Activated CD4-positive, alpha-beta memory T cell treated with anti-CD3 and anti-CD28 coated beads for 36 hours (primary cell): ENCODE measurements around the gene PLXDC2. TPM values are rescaled to one million over a fixed set of nuclear protein-coding genes. Genes with fewer than 3 reads are reported as not detected.

Experiments used
- CTCF ChIA-PET: fragments of 350-600 bp; sonication (Branson Sonifier 250); formaldehyde crosslinking; loops from one replicate; lab custom pipeline; 2021; ENCODE audit warnings: antibody characterized with exemption, inconsistent platforms; lab: Charles Lee
- POLR2A ChIA-PET: fragments of 350-600 bp; sonication (Branson Sonifier 250); formaldehyde crosslinking; loops from one replicate; lab custom pipeline; 2021; ENCODE audit warnings: antibody characterized with exemption; lab: Charles Lee
- DNase-seq: peaks from one replicate; pipeline ENCODE4 v3.0.0-alpha.2; 2020
- H3K27ac Mint-ChIP-seq: one replicate; pipeline ENCODE4 v1.8.0; 2021; ENCODE audit warnings: mixed read lengths
- H3K27me3 Mint-ChIP-seq: one replicate; pipeline ENCODE4 v1.8.0; 2021; ENCODE audit warnings: mixed read lengths
- H3K36me3 Mint-ChIP-seq: one replicate; pipeline ENCODE4 v1.8.0; 2021; ENCODE audit warnings: mixed read lengths
- H3K4me1 Mint-ChIP-seq: one replicate; pipeline ENCODE4 v1.8.0; 2021; ENCODE audit warnings: low read depth, mixed read lengths
- H3K4me3 Mint-ChIP-seq: one replicate; pipeline ENCODE4 v1.8.0; 2021; ENCODE audit warnings: mild to moderate bottlenecking, mixed read lengths
- H3K9me3 Mint-ChIP-seq: one replicate; pipeline ENCODE4 v1.8.0; 2021; ENCODE audit warnings: mixed read lengths
- intact Hi-C: fragments of 100-400 bp; cut with micrococcal nuclease; formaldehyde crosslinking; loops from one replicate; pipeline ENCODE4 v1.15.1; 2023
- total RNA-seq, 2 experiments: library from RNA; stranded (reverse); gene quantifications; one replicate each; pipeline ENCODE4 v1.2.3, GENCODE V29; 2021

The PLXDC2 gene
- total RNA-seq, 2 experiments from 2014 or later: not detected

DNA sequence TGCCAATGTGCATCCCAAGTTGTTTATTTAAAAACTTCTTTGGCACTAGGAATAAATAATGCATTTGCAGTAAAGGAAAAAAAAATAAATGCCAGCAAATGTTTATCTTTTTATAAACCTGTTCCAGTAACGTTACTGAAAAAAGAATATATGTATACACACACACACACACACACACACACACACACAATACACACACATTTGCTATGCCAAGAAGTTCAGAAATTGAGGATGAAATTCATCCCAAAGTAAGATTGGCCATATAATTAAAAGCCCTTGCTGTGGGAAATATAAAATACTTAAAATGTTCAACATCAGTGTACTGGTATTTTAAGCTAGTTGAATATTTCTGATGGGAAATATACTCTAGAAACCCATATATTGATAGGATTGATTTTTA, 2.6 kb downstream of the PLXDC2 start:
- Mint-ChIP-seq H3K36me3 (no peaks in the 10 kb centered on the region), H3K27me3 (peaks cover 28% of the 10 kb centered on the region), H3K9me3 (no peaks in the 10 kb centered on the region), H3K4me1 (peaks cover 5% of the 10 kb centered on the region), H3K4me3 (no peak overlapping the region), H3K27ac (no peak overlapping the region)
- no peak for DNase-seq
- ChIA-PET POLR2A (no interaction called here), CTCF (interaction anchor here (0.6 to 1.4 kb wide), 3 partner anchors 17 to 228 kb away, joined by 3 read pairs; no protein-coding TSS in a partner anchor)
- intact Hi-C loops: no loop called here

DNA sequence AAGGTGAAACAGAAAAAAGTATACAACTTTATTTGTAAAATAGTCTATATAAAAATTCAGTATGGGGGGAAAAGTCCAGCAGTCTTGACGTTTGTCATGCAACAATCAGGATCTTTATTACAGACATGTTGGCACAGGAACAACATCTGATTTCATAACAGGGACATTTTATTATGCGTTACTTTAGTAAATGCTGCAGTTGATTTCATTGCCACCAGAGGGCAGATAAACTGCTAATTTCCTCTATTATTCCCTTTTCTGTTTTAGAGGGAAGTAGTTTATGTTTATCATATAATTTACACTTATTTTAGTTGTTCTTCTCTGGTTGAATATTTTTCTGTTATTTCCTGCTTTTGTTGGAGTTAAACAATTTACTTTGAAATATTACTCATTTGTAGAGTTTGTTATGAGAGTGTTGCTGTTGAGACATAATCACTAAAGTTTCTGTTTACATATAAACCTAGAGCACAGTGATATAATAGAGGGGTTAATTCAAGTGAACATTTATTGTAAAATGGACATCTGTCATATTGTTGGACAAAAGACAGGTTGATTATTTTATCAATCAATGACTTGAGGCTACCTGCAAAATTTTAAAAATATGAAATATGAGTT, 3.3 kb downstream of the PLXDC2 start:
- H3K9me3 Mint-ChIP-seq: no peaks in the 10 kb centered on the region
- CTCF ChIA-PET: interaction anchor here (0.6 to 1.4 kb wide), 3 partner anchors 16 to 229 kb away, joined by 3 read pairs; no protein-coding TSS in a partner anchor
- H3K4me1 Mint-ChIP-seq: peaks cover 5% of the 10 kb centered on the region
- POLR2A ChIA-PET: no interaction called here
- H3K27me3 Mint-ChIP-seq: peaks cover 28% of the 10 kb centered on the region
- H3K36me3 Mint-ChIP-seq: no peaks in the 10 kb centered on the region
- H3K27ac Mint-ChIP-seq: no peak overlapping the region
- no peak for DNase-seq
- intact Hi-C loops: no loop called here
- H3K4me3 Mint-ChIP-seq: no peak overlapping the region

DNA sequence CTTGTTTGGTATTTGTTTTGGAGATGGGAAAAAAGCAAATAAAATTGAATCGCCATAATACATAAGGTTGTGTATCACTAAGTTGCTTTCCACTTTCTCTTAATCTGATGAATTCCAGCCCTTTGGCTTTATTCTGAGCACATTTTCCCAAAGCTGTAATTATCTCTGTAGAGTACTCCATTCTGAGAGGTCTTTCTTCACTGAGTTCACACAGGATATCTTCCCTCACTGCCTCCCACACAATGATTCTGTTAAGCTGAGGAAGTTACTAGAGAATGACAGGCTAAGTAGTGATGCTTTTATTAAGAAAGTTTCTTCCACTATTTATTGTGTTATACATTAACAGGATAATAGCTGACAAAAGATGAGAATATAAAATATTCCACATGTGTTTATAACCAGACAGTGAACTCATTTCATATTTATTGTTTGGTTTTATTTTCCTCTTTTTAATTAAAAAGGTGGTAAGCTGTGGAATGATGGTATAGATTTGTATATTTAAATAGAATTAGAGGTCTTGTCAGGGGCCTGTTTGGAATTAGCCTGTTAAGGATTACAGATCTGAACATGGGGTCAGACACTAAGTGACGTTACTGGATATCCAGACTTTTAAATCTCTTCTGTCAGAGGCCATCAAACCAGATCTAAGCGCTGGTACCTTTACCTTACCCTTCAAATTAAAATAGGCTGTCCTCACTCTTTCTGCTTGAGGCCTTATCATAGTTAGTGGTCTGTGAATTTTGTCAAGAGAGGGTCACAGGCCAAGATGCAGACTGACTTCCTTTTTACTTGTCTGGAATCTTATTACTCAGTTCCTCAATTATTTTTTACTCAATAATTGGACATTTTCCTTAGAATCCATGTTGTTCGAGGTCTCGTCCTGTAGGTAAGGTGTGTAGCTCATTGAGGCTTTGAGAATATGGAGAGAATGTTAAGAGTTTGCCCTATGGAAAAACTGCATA, 8.4 kb downstream of the PLXDC2 start:
- no peak for DNase-seq
- no peaks in the 10 kb centered on the region for H3K27me3 Mint-ChIP-seq
- no peak overlapping the region for H3K27ac Mint-ChIP-seq
- POLR2A ChIA-PET: no interaction called here
- no peaks in the 10 kb centered on the region for H3K36me3 Mint-ChIP-seq
- CTCF ChIA-PET: no interaction called here
- H3K4me1 Mint-ChIP-seq: no peaks in the 10 kb centered on the region
- H3K4me3 Mint-ChIP-seq: no peak overlapping the region
- H3K9me3 Mint-ChIP-seq: no peaks in the 10 kb centered on the region
- intact Hi-C loops: no loop called here

DNA sequence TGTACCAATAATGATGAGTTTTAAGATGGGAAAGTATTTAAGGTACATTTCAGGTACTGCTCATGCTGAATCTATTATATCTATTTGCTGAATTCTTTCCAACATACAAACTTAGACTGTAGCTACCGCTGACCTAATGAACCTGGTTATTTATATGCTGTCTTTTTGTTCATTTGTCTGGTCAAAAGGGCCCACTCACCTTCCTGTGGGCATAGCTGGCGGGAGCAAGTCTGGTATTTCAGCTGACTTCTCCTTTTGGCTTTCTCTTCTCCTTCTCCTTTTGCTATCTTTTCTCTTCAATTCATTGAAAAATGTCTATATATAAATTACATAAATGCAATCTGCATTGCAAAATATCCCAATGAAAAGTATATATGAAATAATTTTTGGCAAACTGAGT, 9.5 kb downstream of the PLXDC2 start:
- Mint-ChIP-seq H3K27me3 (no peaks in the 10 kb centered on the region), H3K4me1 (no peaks in the 10 kb centered on the region), H3K4me3 (no peak overlapping the region), H3K27ac (no peak overlapping the region), H3K36me3 (no peaks in the 10 kb centered on the region), H3K9me3 (no peaks in the 10 kb centered on the region)
- intact Hi-C loops: no loop called here
- CTCF ChIA-PET: no interaction called here
- DNase-seq: no peak
- POLR2A ChIA-PET: no interaction called here

DNA sequence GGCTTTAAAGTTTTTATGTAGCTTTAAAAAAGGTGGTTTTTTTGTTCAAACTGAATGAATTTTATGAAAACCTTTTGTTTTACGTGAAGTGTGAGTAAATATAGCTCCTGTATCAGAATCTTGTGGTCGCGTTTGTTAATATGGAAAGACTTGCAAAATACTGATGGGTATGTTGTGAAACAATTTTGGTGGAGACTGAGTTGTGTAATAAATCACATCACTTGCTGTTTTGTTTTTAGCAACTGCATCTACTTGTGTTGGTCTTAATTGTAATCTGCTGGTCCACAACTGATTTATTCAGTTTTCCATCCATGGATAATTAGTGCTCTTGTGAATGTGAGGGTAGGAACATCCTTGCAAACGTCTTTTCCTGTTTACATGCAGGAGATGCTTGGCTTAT, 10.5 kb downstream of the PLXDC2 start:
- no peak for DNase-seq
- Mint-ChIP-seq H3K9me3 (peaks cover 5% of the 10 kb centered on the region), H3K4me3 (no peak overlapping the region), H3K36me3 (no peaks in the 10 kb centered on the region), H3K27ac (no peak overlapping the region), H3K4me1 (no peaks in the 10 kb centered on the region), H3K27me3 (no peaks in the 10 kb centered on the region)
- ChIA-PET POLR2A (no interaction called here), CTCF (no interaction called here)
- intact Hi-C loops: no loop called here

DNA sequence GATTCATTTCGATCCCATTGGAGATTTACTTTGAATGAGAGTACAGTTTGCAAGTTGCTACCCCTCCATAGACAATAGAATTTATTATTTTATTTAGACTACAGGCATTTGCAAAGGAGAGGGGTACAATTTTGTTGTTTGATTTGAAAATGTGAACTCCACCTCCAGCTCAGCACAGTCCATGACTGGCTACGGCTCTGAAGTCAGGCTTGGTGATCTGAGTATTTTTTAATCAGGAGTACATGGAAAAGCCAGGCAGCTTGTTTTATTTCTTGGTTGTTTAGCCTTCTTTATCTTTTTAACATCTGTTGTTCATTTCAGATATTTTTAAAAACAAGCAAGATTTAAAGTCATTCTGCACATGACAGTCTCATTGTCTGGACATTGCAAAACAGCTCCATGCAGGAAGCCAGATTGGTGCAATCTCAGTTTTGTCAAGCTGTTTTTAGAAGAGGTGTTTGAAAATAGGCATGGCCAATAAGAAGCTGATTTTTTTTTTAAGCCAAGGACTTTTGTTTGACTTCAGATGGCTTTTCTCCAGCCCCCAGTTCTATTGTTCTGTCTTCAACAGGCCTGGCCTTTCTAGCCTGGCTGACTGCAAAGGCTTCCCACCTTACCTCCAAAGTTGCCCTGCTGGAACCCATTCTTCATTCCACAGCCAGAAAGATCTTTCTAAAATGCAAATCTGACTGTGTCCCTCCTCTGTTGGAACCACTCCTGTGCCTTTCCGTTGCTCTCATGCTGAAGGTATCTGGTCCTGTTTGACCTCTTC, 12.2 kb downstream of the PLXDC2 start:
- H3K9me3 Mint-ChIP-seq: peaks cover 6% of the 10 kb centered on the region
- H3K27me3 Mint-ChIP-seq: no peaks in the 10 kb centered on the region
- no peaks in the 10 kb centered on the region for H3K36me3 Mint-ChIP-seq
- H3K27ac Mint-ChIP-seq: no peak overlapping the region
- H3K4me1 Mint-ChIP-seq: no peaks in the 10 kb centered on the region
- intact Hi-C loops: no loop called here
- ChIA-PET CTCF (interaction anchor here (0.7 kb wide), 1 partner anchor 1139 kb away, joined by 7 read pairs; no protein-coding TSS in a partner anchor), POLR2A (no interaction called here)
- DNase-seq: no peak
- H3K4me3 Mint-ChIP-seq: no peak overlapping the region

DNA sequence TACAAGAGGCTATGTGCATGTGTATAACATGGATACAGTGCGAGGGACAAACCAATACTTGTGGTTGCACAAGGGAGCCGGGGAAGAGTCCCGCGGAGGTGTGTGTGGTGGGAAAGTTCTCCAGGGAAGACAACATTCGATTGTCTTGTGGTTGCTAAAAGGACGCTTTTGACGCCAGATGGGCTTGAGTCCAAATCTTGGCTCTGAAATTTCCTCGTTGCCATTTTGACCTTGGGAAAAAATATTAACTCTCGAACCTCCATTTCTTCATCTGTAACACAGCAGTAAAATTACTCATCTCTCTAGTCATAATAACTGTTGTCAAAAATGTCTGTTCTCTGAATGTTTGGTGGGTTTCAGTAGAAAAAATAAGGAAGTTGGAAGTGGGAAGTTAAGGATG, 16.5 kb downstream of the PLXDC2 start:
- Mint-ChIP-seq H3K27me3 (no peaks in the 10 kb centered on the region), H3K36me3 (no peaks in the 10 kb centered on the region), H3K4me3 (no peak overlapping the region), H3K9me3 (peaks cover 6% of the 10 kb centered on the region), H3K4me1 (no peaks in the 10 kb centered on the region), H3K27ac (no peak overlapping the region)
- ChIA-PET CTCF (no interaction called here), POLR2A (no interaction called here)
- DNase-seq: no peak
- intact Hi-C loops: no loop called here

DNA sequence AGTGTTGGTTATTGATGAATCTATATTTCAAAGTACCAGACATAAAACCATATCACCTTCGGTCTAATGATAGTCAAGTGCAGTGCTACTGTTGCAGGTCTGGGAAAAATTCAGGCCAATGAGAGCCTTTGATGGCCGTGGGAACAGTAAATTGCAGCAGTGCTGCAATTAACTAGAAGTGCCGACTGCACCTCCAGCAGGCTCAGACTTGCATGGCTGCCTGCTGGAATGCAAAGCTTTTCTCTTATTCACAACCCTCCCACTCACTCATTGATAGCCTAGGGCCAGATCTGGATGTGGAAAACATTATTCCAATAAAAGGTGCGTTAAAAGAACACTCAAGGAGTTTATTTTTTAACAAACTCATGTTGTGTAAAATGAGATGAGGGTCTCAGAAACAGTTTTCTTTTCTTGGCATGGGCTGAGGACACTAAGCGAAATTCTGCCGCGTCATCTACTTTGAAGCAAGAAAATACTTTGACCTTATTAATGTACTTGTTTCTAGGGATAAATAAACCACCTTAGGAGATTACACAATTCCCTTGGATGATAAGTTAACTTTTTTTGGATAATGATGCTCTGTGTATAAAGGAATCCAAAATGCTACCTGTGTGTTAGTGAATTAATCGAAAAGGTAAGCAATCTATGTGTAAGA, 17.1 kb downstream of the PLXDC2 start:
- POLR2A ChIA-PET: no interaction called here
- intact Hi-C loops: no loop called here
- no peak for DNase-seq
- Mint-ChIP-seq H3K27ac (no peak overlapping the region), H3K4me1 (no peaks in the 10 kb centered on the region), H3K27me3 (no peaks in the 10 kb centered on the region), H3K9me3 (peaks cover 6% of the 10 kb centered on the region), H3K36me3 (no peaks in the 10 kb centered on the region), H3K4me3 (no peak overlapping the region)
- CTCF ChIA-PET: no interaction called here

DNA sequence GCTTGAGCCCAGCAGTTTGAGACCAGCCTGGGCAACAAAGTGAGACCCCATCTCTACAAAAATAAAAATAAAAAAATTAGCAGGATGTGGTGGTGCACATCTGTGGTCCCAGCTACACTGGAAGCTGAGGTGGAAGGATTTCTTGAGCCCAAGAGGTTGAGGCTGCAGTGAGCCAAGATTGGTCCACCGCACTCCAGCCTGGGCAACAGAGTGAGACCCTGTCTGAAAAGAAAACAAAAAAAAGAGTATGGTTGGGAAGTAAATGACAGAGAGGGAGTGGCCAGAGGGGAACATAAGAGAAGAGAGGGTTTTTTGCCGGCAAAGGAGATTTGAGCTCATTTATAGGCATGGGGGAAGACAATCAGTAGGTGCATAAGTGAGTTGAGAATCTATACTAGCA, 19.7 kb downstream of the PLXDC2 start:
- H3K4me1 Mint-ChIP-seq: no peaks in the 10 kb centered on the region
- DNase-seq: no peak
- H3K27me3 Mint-ChIP-seq: no peaks in the 10 kb centered on the region
- no peaks in the 10 kb centered on the region for H3K36me3 Mint-ChIP-seq
- peaks cover 6% of the 10 kb centered on the region for H3K9me3 Mint-ChIP-seq
- no peak overlapping the region for H3K27ac Mint-ChIP-seq
- POLR2A ChIA-PET: no interaction called here
- no peak overlapping the region for H3K4me3 Mint-ChIP-seq
- intact Hi-C loops: no loop called here
- CTCF ChIA-PET: interaction anchor here (0.9 kb wide), 1 partner anchor 17 kb away, joined by 3 read pairs; no protein-coding TSS in a partner anchor

DNA sequence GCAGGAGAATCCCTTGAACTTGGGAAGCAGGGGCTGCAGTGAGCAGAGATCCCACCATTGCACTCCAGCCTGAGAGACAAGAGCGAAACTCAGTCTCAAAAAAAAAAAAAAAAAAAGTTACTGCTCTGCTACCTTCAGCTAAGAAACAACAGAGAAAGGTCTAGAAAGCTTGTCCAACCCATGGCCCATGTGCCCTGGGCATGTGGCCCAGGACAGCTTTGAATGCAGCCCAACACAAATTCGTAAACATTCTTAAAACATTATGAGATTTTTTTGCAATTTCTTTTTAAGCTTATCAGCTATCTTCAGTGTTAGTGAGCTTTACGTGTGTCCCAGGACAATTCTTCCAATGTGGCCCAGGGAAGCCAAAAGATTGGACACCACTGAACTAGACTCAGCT, 22.9 kb downstream of the PLXDC2 start:
- no peak for DNase-seq
- intact Hi-C loops: no loop called here
- no peak overlapping the region for H3K4me3 Mint-ChIP-seq
- no peak overlapping the region for H3K27ac Mint-ChIP-seq
- H3K9me3 Mint-ChIP-seq: no peaks in the 10 kb centered on the region
- no peaks in the 10 kb centered on the region for H3K4me1 Mint-ChIP-seq
- no peaks in the 10 kb centered on the region for H3K36me3 Mint-ChIP-seq
- no peaks in the 10 kb centered on the region for H3K27me3 Mint-ChIP-seq
- ChIA-PET POLR2A (no interaction called here), CTCF (no interaction called here)

DNA sequence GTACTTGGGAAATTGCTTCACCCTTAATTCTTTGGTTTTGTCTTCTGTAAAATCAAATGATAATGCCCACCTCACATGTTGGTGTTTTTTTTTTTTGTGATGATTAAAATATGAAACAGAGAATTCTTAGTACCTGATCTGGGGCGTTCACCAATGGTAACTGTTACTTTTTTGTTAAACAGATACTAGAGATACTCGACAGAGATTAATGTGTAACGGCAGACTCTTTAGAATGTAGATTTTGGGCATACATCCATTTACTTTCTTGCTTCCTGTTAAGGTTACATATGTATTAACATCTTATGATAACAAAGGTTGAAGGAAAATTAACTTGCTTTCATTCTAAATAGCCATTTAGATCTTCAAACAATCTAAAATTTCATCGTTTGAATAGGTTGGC, 23.3 kb downstream of the PLXDC2 start:
- Mint-ChIP-seq H3K4me3 (no peak overlapping the region), H3K9me3 (no peaks in the 10 kb centered on the region), H3K27me3 (no peaks in the 10 kb centered on the region), H3K36me3 (no peaks in the 10 kb centered on the region), H3K4me1 (no peaks in the 10 kb centered on the region), H3K27ac (no peak overlapping the region)
- intact Hi-C loops: no loop called here
- POLR2A ChIA-PET: no interaction called here
- no peak for DNase-seq
- CTCF ChIA-PET: no interaction called here

DNA sequence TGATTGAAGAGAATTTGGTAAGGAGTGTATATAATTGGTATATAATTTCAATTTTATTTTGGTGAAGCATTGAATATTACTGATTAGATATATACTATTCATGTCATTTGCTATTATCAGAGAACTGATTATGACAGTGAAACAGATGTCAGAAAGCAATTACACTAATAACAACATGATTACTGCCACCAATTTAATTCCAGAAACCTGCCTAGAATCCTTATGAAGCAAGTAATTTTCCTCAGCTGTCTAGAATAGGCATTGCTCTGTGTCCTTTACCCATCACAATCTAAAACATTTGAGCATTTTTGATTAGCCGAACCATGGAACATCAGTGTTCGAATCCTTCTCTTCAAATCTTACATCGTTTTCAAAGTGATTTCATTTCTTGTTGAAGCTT, 24.5 kb downstream of the PLXDC2 start:
- no peak overlapping the region for H3K27ac Mint-ChIP-seq
- H3K4me1 Mint-ChIP-seq: no peaks in the 10 kb centered on the region
- H3K9me3 Mint-ChIP-seq: no peaks in the 10 kb centered on the region
- DNase-seq: no peak
- H3K36me3 Mint-ChIP-seq: no peaks in the 10 kb centered on the region
- intact Hi-C loops: no loop called here
- CTCF ChIA-PET: no interaction called here
- H3K27me3 Mint-ChIP-seq: no peaks in the 10 kb centered on the region
- POLR2A ChIA-PET: no interaction called here
- no peak overlapping the region for H3K4me3 Mint-ChIP-seq
